RWPE2 (cell line): ENCODE measurements around the gene TAS2R10.

Experiments used
- ATAC-seq: fragments of 200-7000 bp; cut with Tn5 transposase; 3 replicates; pipeline ENCODE4 v1.9.1; 2021; ENCODE audit warnings: low read depth
- DNase-seq: peaks from one replicate; pipeline ENCODE4 v3.0.0-alpha.2; 2020; ENCODE audit warnings: low spot score
- H3K27ac ChIP-seq: fragments of 450-650 bp; 2 replicates; pipeline ENCODE4 v1.5.1; 2017; ENCODE audit warnings: mild to moderate bottlenecking; ENCODE audit not compliant: poor library complexity, severe bottlenecking
- H3K27me3 ChIP-seq: fragments of 250-450 bp; sonication (Bioruptor Pico); 2 replicates; pipeline ENCODE4 v1.5.1; 2021; ENCODE audit warnings: mild to moderate bottlenecking, moderate library complexity; ENCODE audit not compliant: insufficient read depth, poor library complexity, severe bottlenecking
- H3K36me3 ChIP-seq: fragments of 250-450 bp; sonication (Bioruptor Pico); 2 replicates; pipeline ENCODE4 v1.5.1; 2020; ENCODE audit warnings: low read depth, mild to moderate bottlenecking, moderate library complexity
- H3K4me1 ChIP-seq: fragments of 250-450 bp; sonication (Bioruptor Pico); 2 replicates; pipeline ENCODE4 v1.5.1; 2021; ENCODE audit warnings: mild to moderate bottlenecking, moderate library complexity; ENCODE audit not compliant: insufficient read depth, poor library complexity, severe bottlenecking
- H3K4me3 ChIP-seq: fragments of 250-450 bp; sonication (Bioruptor Pico); 2 replicates; pipeline ENCODE4 v1.5.1; 2021; ENCODE audit warnings: mild to moderate bottlenecking, moderate library complexity; ENCODE audit not compliant: severe bottlenecking
- H3K9me3 ChIP-seq: fragments of 250-450 bp; sonication (Bioruptor Pico); 2 replicates; pipeline ENCODE4 v1.5.1; 2021; ENCODE audit warnings: mild to moderate bottlenecking, moderate library complexity; ENCODE audit not compliant: severe bottlenecking
- CTCF ChIP-seq: fragments of 450-650 bp; IDR thresholded peaks from one replicate; pipeline ENCODE4 v1.5.1; 2017; ENCODE audit warnings: mild to moderate bottlenecking, moderate library complexity; ENCODE audit not compliant: poor library complexity, severe bottlenecking

Gene TAS2R10

GRCh38 chr12:10826258-10826657 lies at the start of gene TAS2R10:
TSS of gene TAS2R10 (minus strand) at chr12:10826358. CDS start at chr12:10826269, 89 bp downstream.
- no peaks in the 10 kb centered on the region for H3K27me3 ChIP-seq
- no peaks in the 10 kb centered on the region for H3K9me3 ChIP-seq
- ATAC-seq (no peak), DNase-seq (no peak)
- TF ChIP-seq CTCF = no peak
- no peak within 1 kb of the TSS for H3K4me3 ChIP-seq
- H3K36me3 ChIP-seq = no peaks in the 10 kb centered on the region
- no peak within 1 kb of the TSS for H3K27ac ChIP-seq
- H3K4me1 ChIP-seq = no peaks in the 10 kb centered on the region

GRCh38 chr12:10873378-10873777 lies 47.2 kb upstream of the TAS2R10 start:
- Histone ChIP-seq H3K27ac (no peak overlapping the region), H3K36me3 (no peaks in the 10 kb centered on the region), H3K27me3 (no peaks in the 10 kb centered on the region), H3K4me3 (no peak overlapping the region), H3K9me3 (no peaks in the 10 kb centered on the region), H3K4me1 (no peaks in the 10 kb centered on the region)
- ATAC-seq (no peak), DNase-seq (no peak)
- no peak for TF ChIP-seq CTCF

- no peak for DNase-seq
- H3K4me1 ChIP-seq = no peaks in the 10 kb centered on the region
- no peak overlapping the region for H3K4me3 ChIP-seq
- H3K9me3 ChIP-seq = no peaks in the 10 kb centered on the region
- H3K36me3 ChIP-seq = no peaks in the 10 kb centered on the region
- no peak overlapping the region for H3K27ac ChIP-seq
- no peaks in the 10 kb centered on the region for H3K27me3 ChIP-seq
- no peak for ATAC-seq
- TF ChIP-seq CTCF = no peak
Measured at GRCh38 chr12:10867381-10867780, 41.2 kb upstream of the TAS2R10 start.

- no peaks in the 10 kb centered on the region for H3K9me3 ChIP-seq
- H3K4me3 ChIP-seq = no peak overlapping the region
- H3K27me3 ChIP-seq = no peaks in the 10 kb centered on the region
- H3K27ac ChIP-seq = no peak overlapping the region
- ATAC-seq = no peak
- no peaks in the 10 kb centered on the region for H3K36me3 ChIP-seq
- DNase-seq = no peak
- H3K4me1 ChIP-seq = no peaks in the 10 kb centered on the region
- TF ChIP-seq CTCF = no peak
Measured at GRCh38 chr12:10863512-10864218, 37.5 kb upstream of the TAS2R10 start.

- no peak for TF ChIP-seq CTCF
- no peaks in the 10 kb centered on the region for H3K36me3 ChIP-seq
- H3K4me3 ChIP-seq = no peak overlapping the region
- no peaks in the 10 kb centered on the region for H3K9me3 ChIP-seq
- H3K4me1 ChIP-seq = no peaks in the 10 kb centered on the region
- ATAC-seq (no peak), DNase-seq (no peak)
- H3K27ac ChIP-seq = no peak overlapping the region
- H3K27me3 ChIP-seq = no peaks in the 10 kb centered on the region
Measured at GRCh38 chr12:10861366-10861765, 35.2 kb upstream of the TAS2R10 start.
